ENCODE results near the gene ANGPT4. TPM values are rescaled to one million over a fixed set of nuclear protein-coding genes. Genes with fewer than 3 reads are reported as not detected.
A peak's percentile ranks its signal among the peaks of the same experiment; 100 is the strongest.

ANGPT4 gene
- polyA plus RNA-seq, 1 experiment = not detected

- Histone ChIP-seq H3K27me3 (ENCODE audit: control insufficient read depth, insufficient read depth, low read length) (no peaks in the 10 kb centered on the region), H3K4me3 (ENCODE audit: low read depth, low read length) (no peak overlapping the region), H3K9me3 (ENCODE audit: control insufficient read depth, insufficient read depth, low read length) (no peaks in the 10 kb centered on the region; the same call in 1 of the 2 replicates), H3K27ac (ENCODE audit: low read depth, low read length) (no peak overlapping the region)
- ChIA-PET CTCF (no interaction called here), POLR2A (no interaction called here)
- DNase-seq (ENCODE audit: low read depth, low spot score) = no peak
- TF ChIP-seq CTCF (IDR thresholded peaks at IDR 0.05; ENCODE audit: low read depth, low read length) = no peak
Observed at GRCh38 chr20:835608-836045, 80.5 kb downstream of the ANGPT4 start.

- Histone ChIP-seq H3K27ac (ENCODE audit: low read depth, low read length) (no peak overlapping the region), H3K9me3 (ENCODE audit: control insufficient read depth, insufficient read depth, low read length) (no peaks in the 10 kb centered on the region; the same call in 1 of the 2 replicates), H3K4me3 (ENCODE audit: low read depth, low read length) (peak overlapping the region; percentile 85), H3K27me3 (ENCODE audit: control insufficient read depth, insufficient read depth, low read length) (no peaks in the 10 kb centered on the region)
- ChIA-PET CTCF (interaction anchor here (1.2 to 3.7 kb wide), 2 partner anchors 16 to 123 kb away, joined by 3 to 24 read pairs; no protein-coding TSS in a partner anchor), POLR2A (interaction anchor here (1.4 to 2.1 kb wide), 2 partner anchors 9 to 10 kb away, joined by 3 to 6 read pairs; no protein-coding TSS in a partner anchor)
- TF ChIP-seq CTCF (IDR thresholded peaks at IDR 0.05; ENCODE audit: low read depth, low read length) = no peak
- DNase-seq (ENCODE audit: low read depth, low spot score) = no peak
Observed at GRCh38 chr20:834151-834746, 81.9 kb downstream of the ANGPT4 start.

GRCh38 chr20:833450-834150 lies 82.5 kb downstream of the ANGPT4 start, which contains the start of gene FAM110A:
TSS of gene FAM110A (plus strand) at chr20:833715. CDS start at chr20:844805, 11,090 bp downstream.
- no peaks in the 10 kb centered on the region for H3K27me3 ChIP-seq (ENCODE audit: control insufficient read depth, insufficient read depth, low read length)
- POLR2A ChIA-PET = interaction anchor here (0.6 to 2.1 kb wide), 6 partner anchors 9 to 440 kb away, joined by 3 to 6 read pairs (median 4); no protein-coding TSS in a partner anchor
- peak; percentile 81 for DNase-seq (ENCODE audit: low read depth, low spot score)
- H3K27ac ChIP-seq (ENCODE audit: low read depth, low read length) = peak within 1 kb of the TSS; percentile 31
- H3K9me3 ChIP-seq (ENCODE audit: control insufficient read depth, insufficient read depth, low read length) = no peaks in the 10 kb centered on the region; the same call in 1 of the 2 replicates
- CTCF ChIA-PET = interaction anchor here (0.6 to 3.7 kb wide), 5 partner anchors 15 to 408 kb away, joined by 3 to 24 read pairs (median 4); no protein-coding TSS in a partner anchor
- no peak for TF ChIP-seq CTCF (IDR thresholded peaks at IDR 0.05; ENCODE audit: low read depth, low read length)
- H3K4me3 ChIP-seq (ENCODE audit: low read depth, low read length) = peak within 1 kb of the TSS; percentile 85

- H3K4me3 ChIP-seq (ENCODE audit: low read depth, low read length) = peak overlapping the region; percentile 85
- no peak for DNase-seq (ENCODE audit: low read depth, low spot score)
- ChIA-PET POLR2A (interaction anchor here (0.6 to 2.1 kb wide), 5 partner anchors 10 to 426 kb away, joined by 3 to 6 read pairs (median 4); no protein-coding TSS in a partner anchor), CTCF (interaction anchor here (0.6 to 3.7 kb wide), 4 partner anchors 15 to 409 kb away, joined by 3 to 24 read pairs (median 4); no protein-coding TSS in a partner anchor)
- H3K9me3 ChIP-seq (ENCODE audit: control insufficient read depth, insufficient read depth, low read length) = no peaks in the 10 kb centered on the region; the same call in 1 of the 2 replicates
- no peak overlapping the region for H3K27ac ChIP-seq (ENCODE audit: low read depth, low read length)
- TF ChIP-seq CTCF (IDR thresholded peaks at IDR 0.05; ENCODE audit: low read depth, low read length) = no peak
- no peaks in the 10 kb centered on the region for H3K27me3 ChIP-seq (ENCODE audit: control insufficient read depth, insufficient read depth, low read length)
Observed at GRCh38 chr20:833121-833449, 83.0 kb downstream of the ANGPT4 start.
